HCT116 (cell line): Measurements from ENCODE around the gene IRF2. TPM values are rescaled to one million over a fixed set of nuclear protein-coding genes. Genes with fewer than 3 reads are reported as not detected.

Experiments used
- ATAC-seq: fragments of 200-7000 bp; cut with Tn5 transposase; 2 replicates; pipeline ENCODE4 v1.9.1; 2020; ENCODE audit warnings: mild to moderate bottlenecking, moderate library complexity
- BruUV-seq: library from RNA; stranded (reverse); fragments of 400-500 nt; replicated peaks from 2 replicates; lab custom pipeline; 2021; lab: Mats Ljungman, UMichigan
- CTCF ChIA-PET: fragments of 300-600 bp; sonication (Branson Sonifier 250); formaldehyde crosslinking; loops from one replicate; lab custom pipeline; 2021; ENCODE audit warnings: antibody characterized with exemption; lab: Charles Lee
- POLR2A ChIA-PET: fragments of 300-600, 350-600 bp; sonication (Branson Sonifier 250); formaldehyde crosslinking; loops from one replicate; lab custom pipeline; 2021; ENCODE audit warnings: antibody characterized with exemption; lab: Charles Lee
- RAD21 ChIA-PET, 2 experiments: fragments of 300-600 bp; sonication (Branson Sonifier 250); formaldehyde crosslinking; loops; one replicate each; lab custom pipeline; 2023; ENCODE audit warnings: low total read pairs in 2 of 2; ENCODE audit not compliant: uncharacterized antibody in 2 of 2, unreplicated experiment in 2 of 2, low non-redundant PET in 1 of 2; lab: Charles Lee
- DNase-seq: peaks from one replicate; pipeline ENCODE4 v3.0.0-alpha.2; 2010; ENCODE audit warnings: low read depth, low spot score
- H2AFZ ChIP-seq: fragments of 200-600 bp; shearing (Covaris generic), sonication (generic); 2 replicates; pipeline ENCODE4 v1.6.1; 2017; ENCODE audit warnings: low read depth, mixed run types, mixed read lengths, antibody characterized with exemption, low read length; ENCODE audit not compliant: poor library complexity, severe bottlenecking
- H3K27ac ChIP-seq: 2 replicates; pipeline ENCODE4 v1.5.1; 2012; ENCODE audit warnings: low read depth, low read length
- H3K27me3 ChIP-seq: fragments of 200-600 bp; sonication (generic); 2 replicates; pipeline ENCODE4 v1.6.1; 2016; ENCODE audit warnings: mixed run types, low read length, mixed read lengths; ENCODE audit not compliant: insufficient read depth
- H3K36me3 ChIP-seq, 2 experiments: fragments of 200-500 bp in 1 of 2; fragments of 200-600 bp in 1 of 2; sonication (Bioruptor generic) in 1 of 2; sonication (generic) in 1 of 2; 2 replicates each; pipeline versions ENCODE4 v1.5.1 to v1.6.1; 2014 to 2016; ENCODE audit warnings: low read length in 2 of 2, inconsistent platforms in 1 of 2, mixed read lengths in 1 of 2, mixed run types in 1 of 2; ENCODE audit not compliant: insufficient read depth in 2 of 2, control insufficient read depth in 1 of 2
- H3K4me1 ChIP-seq, 2 experiments: fragments of 200-600 bp in 1 of 2; sonication (generic) in 1 of 2; 2 replicates each; pipeline versions ENCODE4 v1.5.1 to v1.6.1; 2012 to 2017; ENCODE audit warnings: low read length in 2 of 2, inconsistent platforms in 1 of 2, mild to moderate bottlenecking in 1 of 2, mixed read lengths in 1 of 2, mixed run types in 1 of 2, moderate library complexity in 1 of 2; ENCODE audit not compliant: insufficient read depth in 2 of 2, control insufficient read depth in 1 of 2
- H3K4me2 ChIP-seq: fragments of 200-600 bp; sonication (generic); 2 replicates; pipeline ENCODE4 v1.6.1; 2017; ENCODE audit warnings: mixed run types, low read length, mixed read lengths
- H3K4me3 ChIP-seq, 2 experiments: fragments of 200-600 bp in 1 of 2; sonication (generic) in 1 of 2; replicated peaks in 1 of 2; 2 replicates each; pipeline ENCODE4 v1.5.1; 2011 to 2016; ENCODE audit warnings: low read length in 2 of 2, control low read depth in 1 of 2, low read depth in 1 of 2, mild to moderate bottlenecking in 1 of 2, mixed read lengths in 1 of 2, mixed run types in 1 of 2
- H3K79me2 ChIP-seq: fragments of 200-600 bp; sonication (generic); 2 replicates; pipeline ENCODE4 v1.6.1; 2017; ENCODE audit warnings: mild to moderate bottlenecking, mixed run types, low read length, moderate library complexity, mixed read lengths; ENCODE audit not compliant: insufficient read depth
- H3K9ac ChIP-seq: fragments of 200-600 bp; sonication (generic); 2 replicates; pipeline ENCODE4 v1.6.1; 2016; ENCODE audit warnings: low read length, mixed read lengths
- H3K9me2 ChIP-seq: fragments of 200-600 bp; sonication (generic), shearing (Covaris generic); 2 replicates; pipeline ENCODE4 v1.6.1; 2017; ENCODE audit warnings: mixed run types, mild to moderate bottlenecking, moderate library complexity; ENCODE audit not compliant: insufficient read depth
- H3K9me3 ChIP-seq, 2 experiments: fragments of 200-500 bp in 1 of 2; fragments of 200-600 bp in 1 of 2; sonication (Bioruptor generic) in 1 of 2; sonication (generic) in 1 of 2; 2 replicates each; pipeline ENCODE4 v1.6.1; 2014 to 2017; ENCODE audit warnings: low read length in 2 of 2, mixed read lengths in 2 of 2, inconsistent platforms in 1 of 2, low read depth in 1 of 2, mild to moderate bottlenecking in 1 of 2, mixed run types in 1 of 2, moderate library complexity in 1 of 2; ENCODE audit not compliant: control insufficient read depth in 1 of 2, insufficient read depth in 1 of 2
- H4K20me1 ChIP-seq: fragments of 200-600 bp; sonication (generic), shearing (Covaris generic); 2 replicates; pipeline ENCODE4 v1.6.1; 2017; ENCODE audit warnings: mixed run types, mild to moderate bottlenecking, moderate library complexity; ENCODE audit not compliant: insufficient read depth
- ATF3 ChIP-seq: IDR thresholded peaks from 2 replicates; pipeline ENCODE4 v1.6.1; 2012
- CBX3 ChIP-seq: IDR thresholded peaks from 2 replicates; pipeline ENCODE4 v1.6.1; 2012; ENCODE audit warnings: low read depth
- CEBPB ChIP-seq: IDR thresholded peaks from 2 replicates; pipeline ENCODE4 v1.6.1; 2012; ENCODE audit warnings: low read depth
- CTCF ChIP-seq, 3 experiments: fragments of 200-600 bp in 1 of 3; sonication (generic) in 1 of 3; IDR thresholded peaks in 2 of 3; conservative IDR thresholded peaks in 1 of 3; 2 replicates each; pipeline ENCODE4 v1.5.1; 2012 to 2017; ENCODE audit warnings: low read depth in 2 of 3, low read length in 2 of 3, antibody characterized with exemption in 1 of 3, borderline replicate concordance in 1 of 3, control low read depth in 1 of 3, mild to moderate bottlenecking in 1 of 3, mixed read lengths in 1 of 3, mixed run types in 1 of 3, moderate library complexity in 1 of 3; ENCODE audit not compliant: insufficient read depth in 1 of 3
- EGR1 ChIP-seq: IDR thresholded peaks from 2 replicates; pipeline ENCODE4 v1.6.1; 2012; ENCODE audit warnings: low read depth
- ELF1 ChIP-seq: IDR thresholded peaks from 2 replicates; pipeline ENCODE4 v1.6.1; 2012; ENCODE audit warnings: low read depth, borderline replicate concordance
- EZH2 ChIP-seq: fragments of 200-600 bp; sonication (generic); IDR thresholded peaks from 2 replicates; pipeline ENCODE4 v1.6.1; 2017; ENCODE audit warnings: antibody characterized with exemption, mixed run types
- EZH2phosphoT487 ChIP-seq: fragments of 200-600 bp; IDR thresholded peaks from 2 replicates; pipeline ENCODE4 v1.6.1; 2018; ENCODE audit warnings: antibody characterized with exemption, borderline replicate concordance
- FOSL1 ChIP-seq: IDR thresholded peaks from 2 replicates; pipeline ENCODE4 v1.6.1; 2012; ENCODE audit warnings: low read depth
- JUND ChIP-seq: IDR thresholded peaks from 2 replicates; pipeline ENCODE4 v1.6.1; 2012
- MAX ChIP-seq: IDR thresholded peaks from 2 replicates; pipeline ENCODE4 v1.6.1; 2012
- POLR2A ChIP-seq: IDR thresholded peaks from 2 replicates; pipeline ENCODE4 v1.7.0; 2011; ENCODE audit warnings: borderline replicate concordance; ENCODE audit not compliant: insufficient read depth, insufficient read length; ENCODE audit errors: extremely low read depth
- REST ChIP-seq: IDR thresholded peaks from 2 replicates; pipeline ENCODE4 v1.6.1; 2012; ENCODE audit warnings: low read depth
- SIN3A ChIP-seq: IDR thresholded peaks from 2 replicates; pipeline ENCODE4 v1.6.1; 2012; ENCODE audit warnings: low read depth
- SP1 ChIP-seq: IDR thresholded peaks from 2 replicates; pipeline ENCODE4 v1.6.1; 2012; ENCODE audit warnings: low read depth
- TCF7L2 ChIP-seq: IDR thresholded peaks from 2 replicates; pipeline ENCODE4 v1.7.0; 2011; ENCODE audit warnings: borderline replicate concordance, inconsistent platforms; ENCODE audit not compliant: insufficient read depth, insufficient read length; ENCODE audit errors: extremely low read depth
- YY1 ChIP-seq: IDR thresholded peaks from 2 replicates; pipeline ENCODE4 v1.6.1; 2011; ENCODE audit warnings: low read length, low read depth, moderate library complexity, mild to moderate bottlenecking; ENCODE audit not compliant: insufficient replicate concordance; ENCODE audit errors: extremely low read depth
- ZBTB33 ChIP-seq: IDR thresholded peaks from 2 replicates; pipeline ENCODE4 v1.6.1; 2011; ENCODE audit warnings: mild to moderate bottlenecking, low read length, moderate library complexity; ENCODE audit not compliant: insufficient replicate concordance; ENCODE audit errors: extremely low read depth
- ZFX ChIP-seq: fragments of 450-650 bp; IDR thresholded peaks from 2 replicates; pipeline ENCODE4 v1.6.1; 2017
- ZNF274 ChIP-seq: fragments of 200-500 bp; sonication (Bioruptor generic); IDR thresholded peaks from 2 replicates; pipeline ENCODE4 v1.6.1; 2014; ENCODE audit warnings: mild to moderate bottlenecking, low read depth, low read length, inconsistent platforms
- intact Hi-C: fragments of 100-400 bp; cut with micrococcal nuclease; formaldehyde crosslinking; loops from 2 replicates; pipeline ENCODE4 v1.10.0; 2022
- total RNA-seq: library from RNA; stranded (reverse); gene quantifications from one replicate; pipeline ENCODE4 v1.2.1, GENCODE V29; 2021; ENCODE audit not compliant: unreplicated experiment

The IRF2 gene
- total RNA-seq, 1 experiment from 2014 or later: 10.6 TPM

- Histone ChIP-seq H3K4me2 (no peak overlapping the region), H3K9me2 (no peaks in the 10 kb centered on the region), H3K36me3 (no peaks in the 10 kb centered on the region), H3K4me3 (no peak overlapping the region), H3K4me1 (peaks cover 0 to 6% of the 10 kb centered on the region in 2 experiments; a peak in 2 of 4 replicates), H2AFZ (no peak overlapping the region), H3K9me3 (no peaks in the 10 kb centered on the region), H3K9ac (no peak overlapping the region), H3K79me2 (no peaks in the 10 kb centered on the region), H3K27ac (no peak overlapping the region), H3K27me3 (no peaks in the 10 kb centered on the region), H4K20me1 (no peaks in the 10 kb centered on the region)
- ChIA-PET POLR2A (no interaction called here), RAD21 (no interaction called here), CTCF (no interaction called here)
- TF ChIP-seq ELF1: no peak
- no peak for TF ChIP-seq YY1
- TF ChIP-seq FOSL1: no peak
- TF ChIP-seq EGR1: no peak
- TF ChIP-seq REST: no peak
- TF ChIP-seq SIN3A: no peak
- TF ChIP-seq TCF7L2: no peak
- no peak for TF ChIP-seq ZFX
- no peak for TF ChIP-seq JUND
- no peak for TF ChIP-seq CBX3
- TF ChIP-seq POLR2A: no peak
- TF ChIP-seq CTCF (IDR thresholded peaks at IDR 0.05 in 2 of 3, conservative IDR thresholded peaks at IDR 0.05 in 1 of 3; ENCODE audit: borderline replicate concordance in 1 of 3, insufficient read depth in 1 of 3, low read depth in 2 of 3, low read length in 2 of 3): no peak
- no peak for TF ChIP-seq MAX
- no peak for TF ChIP-seq ATF3
- no peak for TF ChIP-seq SP1
- TF ChIP-seq CEBPB: no peak
- no peak for TF ChIP-seq EZH2
- no peak for TF ChIP-seq ZBTB33
- TF ChIP-seq ZNF274: no peak
- TF ChIP-seq EZH2phosphoT487: no peak
- BruUV-seq: no TSS peak
- intact Hi-C loops: no loop called here
- no peak for ATAC-seq
- DNase-seq: no peak
These were observed 124.9 kb downstream of the IRF2 start for GRCh38 chr4:184349283-184350039.
